Activated CD8-positive, alpha-beta T cell treated with anti-CD3 and anti-CD28 coated beads for 36 hours (primary cell): Measurements from ENCODE around the gene MATN4. TPM values are rescaled to one million over a fixed set of nuclear protein-coding genes. Genes with fewer than 3 reads are reported as not detected.

Experiments used
- ATAC-seq: fragments of 200-7000 bp; cut with Tn5 transposase; one replicate; pipeline ENCODE4 v1.10.0; 2021; ENCODE audit warnings: mild to moderate bottlenecking, moderate library complexity
- CTCF ChIA-PET: fragments of 350-600 bp; sonication (Branson Sonifier 250); formaldehyde crosslinking; loops from one replicate; lab custom pipeline; 2021; ENCODE audit warnings: antibody characterized with exemption; lab: Charles Lee
- POLR2A ChIA-PET: fragments of 350-600 bp; sonication (Branson Sonifier 250); formaldehyde crosslinking; loops from one replicate; lab custom pipeline; 2021; ENCODE audit warnings: antibody characterized with exemption; lab: Charles Lee
- DNase-seq: peaks from one replicate; pipeline ENCODE4 v3.0.0-alpha.2; 2020
- H3K27ac Mint-ChIP-seq: one replicate; pipeline ENCODE4 v1.8.0; 2021; ENCODE audit warnings: mild to moderate bottlenecking, mixed read lengths
- H3K27me3 Mint-ChIP-seq: one replicate; pipeline ENCODE4 v1.8.0; 2021; ENCODE audit warnings: mixed read lengths
- H3K36me3 Mint-ChIP-seq: one replicate; pipeline ENCODE4 v1.8.0; 2021; ENCODE audit warnings: low read depth, mixed read lengths
- H3K4me1 Mint-ChIP-seq: one replicate; pipeline ENCODE4 v1.8.0; 2021; ENCODE audit warnings: low read depth, mixed read lengths
- H3K4me3 Mint-ChIP-seq: one replicate; pipeline ENCODE4 v1.8.0; 2021; ENCODE audit warnings: mild to moderate bottlenecking, moderate library complexity, mixed read lengths
- H3K9me3 Mint-ChIP-seq: one replicate; pipeline ENCODE4 v1.8.0; 2021; ENCODE audit warnings: mixed read lengths
- intact Hi-C: fragments of 100-400 bp; cut with micrococcal nuclease; formaldehyde crosslinking; loops from one replicate; pipeline ENCODE4 v1.10.0; 2022
- total RNA-seq, 2 experiments: library from RNA; stranded (reverse); gene quantifications; one replicate each; pipeline ENCODE4 v1.2.3, GENCODE V29; 2021
- TF ChIP-seq, protein P1 (sequence below): fragments of 200-600 bp; IDR thresholded peaks from one replicate; pipeline ENCODE4 v1.8.0; 2022; ENCODE audit warnings: antibody characterized with exemption, mild to moderate bottlenecking

The MATN4 gene
- total RNA-seq, 2 experiments from 2014 or later, result 0.74 to 1.2 TPM

DNA sequence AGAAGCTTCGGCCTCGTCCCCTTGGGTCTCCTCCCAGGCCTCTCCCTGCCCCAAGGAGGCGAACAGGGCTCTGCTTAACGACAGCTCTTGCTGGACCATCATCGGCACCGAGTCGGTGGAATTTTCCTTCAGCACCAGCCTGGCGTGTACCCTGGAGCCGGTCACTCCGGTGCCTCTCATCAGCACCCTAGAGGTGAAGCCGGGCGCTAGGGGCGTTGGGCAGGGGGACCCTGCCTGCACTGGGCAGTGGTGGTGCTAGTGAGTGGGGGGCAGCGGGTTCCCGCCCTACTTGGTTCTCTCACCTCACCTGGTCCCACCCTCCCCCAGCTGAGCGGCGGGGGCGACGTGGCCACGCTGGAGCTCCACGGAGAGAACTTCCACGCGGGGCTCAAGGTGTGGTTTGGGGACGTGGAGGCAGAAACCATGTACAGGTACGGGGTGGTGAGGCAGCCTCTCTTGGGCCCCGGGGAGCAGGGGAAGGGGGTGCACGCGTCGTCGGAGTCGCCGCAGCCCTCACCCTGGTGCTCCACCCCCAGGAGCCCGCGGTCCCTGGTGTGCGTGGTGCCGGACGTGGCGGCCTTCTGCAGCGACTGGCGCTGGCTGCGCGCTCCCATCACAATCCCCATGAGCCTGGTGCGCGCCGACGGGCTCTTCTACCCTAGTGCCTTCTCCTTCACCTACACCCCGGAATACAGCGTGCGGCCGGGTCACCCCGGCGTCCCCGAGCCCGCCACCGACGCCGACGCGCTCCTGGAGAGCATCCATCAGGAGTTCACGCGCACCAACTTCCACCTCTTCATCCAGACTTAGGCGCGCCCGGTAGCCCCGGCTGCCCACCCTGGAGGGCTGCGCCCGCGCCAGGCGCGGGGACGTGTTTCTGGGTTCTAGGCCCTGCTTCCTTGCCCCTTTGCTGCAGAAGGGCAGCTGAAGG lies 8.3 kb upstream of the MATN4 start:
- H3K27ac Mint-ChIP-seq, result no peak overlapping the region

DNA sequence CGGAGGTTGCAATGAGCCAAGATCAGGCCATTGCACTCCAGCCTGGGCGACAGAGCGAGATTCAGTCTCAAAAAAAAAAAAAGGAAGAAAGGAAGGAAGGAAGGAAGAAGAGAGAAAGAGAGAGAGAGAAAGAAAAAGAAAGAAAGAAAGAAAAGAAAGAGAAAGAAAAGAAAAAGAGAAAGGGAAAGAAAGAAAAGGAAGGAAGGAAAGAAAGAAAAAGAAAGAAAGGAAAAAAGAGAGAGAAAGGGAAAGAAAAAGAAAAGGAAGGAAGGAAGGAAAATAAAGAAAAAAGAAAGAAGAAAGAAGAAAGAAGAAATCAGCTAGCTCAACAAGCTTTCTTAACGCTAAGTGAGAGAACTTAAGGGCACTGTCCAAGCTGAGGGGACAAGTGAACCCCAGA lies 7.6 kb upstream of the MATN4 start:
- Mint-ChIP-seq H3K27ac (no peak overlapping the region), H3K36me3 (no peaks in the 10 kb centered on the region), H3K4me1 (peaks cover 29% of the 10 kb centered on the region), H3K9me3 (no peaks in the 10 kb centered on the region), H3K4me3 (no peak overlapping the region), H3K27me3 (peaks cover 36% of the 10 kb centered on the region)
- no peak for DNase-seq
- intact Hi-C loops, result no loop called here
- ChIA-PET CTCF (interaction anchor here (0.8 to 8.4 kb wide), 8 partner anchors 13 to 455 kb away, joined by 3 to 40 read pairs (median 4); no protein-coding TSS in a partner anchor), POLR2A (no interaction called here)
- TF ChIP-seq, protein P1, sequence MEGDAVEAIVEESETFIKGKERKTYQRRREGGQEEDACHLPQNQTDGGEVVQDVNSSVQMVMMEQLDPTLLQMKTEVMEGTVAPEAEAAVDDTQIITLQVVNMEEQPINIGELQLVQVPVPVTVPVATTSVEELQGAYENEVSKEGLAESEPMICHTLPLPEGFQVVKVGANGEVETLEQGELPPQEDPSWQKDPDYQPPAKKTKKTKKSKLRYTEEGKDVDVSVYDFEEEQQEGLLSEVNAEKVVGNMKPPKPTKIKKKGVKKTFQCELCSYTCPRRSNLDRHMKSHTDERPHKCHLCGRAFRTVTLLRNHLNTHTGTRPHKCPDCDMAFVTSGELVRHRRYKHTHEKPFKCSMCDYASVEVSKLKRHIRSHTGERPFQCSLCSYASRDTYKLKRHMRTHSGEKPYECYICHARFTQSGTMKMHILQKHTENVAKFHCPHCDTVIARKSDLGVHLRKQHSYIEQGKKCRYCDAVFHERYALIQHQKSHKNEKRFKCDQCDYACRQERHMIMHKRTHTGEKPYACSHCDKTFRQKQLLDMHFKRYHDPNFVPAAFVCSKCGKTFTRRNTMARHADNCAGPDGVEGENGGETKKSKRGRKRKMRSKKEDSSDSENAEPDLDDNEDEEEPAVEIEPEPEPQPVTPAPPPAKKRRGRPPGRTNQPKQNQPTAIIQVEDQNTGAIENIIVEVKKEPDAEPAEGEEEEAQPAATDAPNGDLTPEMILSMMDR, result no peak
- no peak for ATAC-seq

More for the DNA sequence above, 8.3 kb upstream of the MATN4 start:
- H3K4me1 Mint-ChIP-seq, result peaks cover 33% of the 10 kb centered on the region
- peaks cover 30% of the 10 kb centered on the region for H3K27me3 Mint-ChIP-seq
- no peak for DNase-seq
- H3K4me3 Mint-ChIP-seq, result no peak overlapping the region
- ChIA-PET CTCF (interaction anchor here (0.7 to 8.4 kb wide), 10 partner anchors 14 to 454 kb away, joined by 3 to 40 read pairs (median 4); no protein-coding TSS in a partner anchor), POLR2A (no interaction called here)
- TF ChIP-seq, protein P1, result no peak
- no peaks in the 10 kb centered on the region for H3K9me3 Mint-ChIP-seq
- H3K36me3 Mint-ChIP-seq, result no peaks in the 10 kb centered on the region
- ATAC-seq, result no peak
- intact Hi-C loops, result no loop called here

DNA sequence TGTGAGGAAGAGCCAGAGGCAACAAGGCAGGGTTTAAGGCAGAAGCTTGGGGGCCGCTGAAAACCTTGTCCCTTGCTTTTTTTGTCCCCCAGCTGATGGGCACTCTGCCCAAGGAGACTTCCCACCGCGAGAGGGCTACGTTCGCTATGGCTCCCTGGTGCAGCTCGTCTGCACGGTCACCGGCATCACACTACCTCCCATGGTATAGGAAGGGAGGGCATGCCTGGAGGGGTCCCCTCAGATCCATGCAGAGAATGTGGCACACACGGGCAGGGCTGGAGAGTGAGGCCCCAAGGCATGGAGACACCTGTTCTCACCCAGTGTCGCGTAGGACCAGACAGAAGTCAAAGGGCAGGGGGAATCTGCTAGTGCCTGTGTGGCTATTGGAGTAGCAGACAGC lies 5.8 kb upstream of the MATN4 start:
- Mint-ChIP-seq H3K36me3 (no peaks in the 10 kb centered on the region), H3K27ac (no peak overlapping the region), H3K4me1 (peaks cover 23% of the 10 kb centered on the region), H3K4me3 (no peak overlapping the region), H3K27me3 (peaks cover 47% of the 10 kb centered on the region), H3K9me3 (no peaks in the 10 kb centered on the region)
- TF ChIP-seq, protein P1, result no peak
- intact Hi-C loops, result loop anchor here (5.0 kb wide), 1 partner anchor 43 kb away; no protein-coding TSS in a partner anchor
- CTCF ChIA-PET, result interaction anchor here (1.0 to 3.1 kb wide), 6 partner anchors 9 to 457 kb away, joined by 3 to 29 read pairs (median 3); partner anchors contain the start of gene PIGT
- ATAC-seq (no peak), DNase-seq (no peak)
- POLR2A ChIA-PET, result no interaction called here

DNA sequence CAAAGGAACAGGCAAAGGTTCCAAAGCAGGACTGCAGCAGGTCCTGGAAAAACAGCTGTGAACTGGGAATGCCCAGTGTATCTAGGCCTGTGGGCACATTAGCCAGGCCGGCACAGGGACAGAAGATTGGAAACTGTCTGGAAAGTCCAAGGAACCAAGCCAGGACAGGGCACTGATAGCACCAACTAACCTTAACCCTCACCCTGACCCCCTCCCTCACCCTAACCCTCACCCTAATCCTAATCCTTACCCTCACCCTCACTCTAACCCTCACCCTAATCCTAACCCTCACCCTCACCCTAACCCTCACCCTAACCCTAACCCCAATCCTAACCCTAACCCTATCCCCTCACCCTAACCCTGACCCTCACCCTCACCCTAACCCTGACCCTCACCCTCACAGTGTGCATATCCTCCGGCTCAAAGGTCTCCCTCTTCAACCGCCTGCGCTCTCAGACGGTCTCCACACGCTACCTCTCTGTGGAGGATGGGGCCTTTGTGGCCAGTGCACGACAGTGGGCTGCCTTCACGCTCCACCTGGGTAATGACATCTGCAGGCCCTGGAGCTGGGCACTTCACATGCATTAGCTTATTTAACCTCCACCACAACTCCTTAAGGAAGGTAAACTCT lies 5.1 kb upstream of the MATN4 start:
- POLR2A ChIA-PET, result no interaction called here
- Mint-ChIP-seq H3K9me3 (no peaks in the 10 kb centered on the region), H3K4me3 (no peak overlapping the region), H3K36me3 (no peaks in the 10 kb centered on the region), H3K27me3 (peaks cover 48% of the 10 kb centered on the region), H3K4me1 (peaks cover 15% of the 10 kb centered on the region), H3K27ac (no peak overlapping the region)
- TF ChIP-seq, protein P1, result no peak
- ATAC-seq, result no peak
- DNase-seq, result no peak
- CTCF ChIA-PET, result interaction anchor here (1.0 to 3.1 kb wide), 10 partner anchors 8 to 458 kb away, joined by 3 to 29 read pairs (median 4); partner anchors contain the start of gene PIGT
- intact Hi-C loops, result loop anchor here (5.0 kb wide), 1 partner anchor 44 kb away; no protein-coding TSS in a partner anchor
